Fibroblast of the aortic adventitia (primary cell): ENCODE measurements around the gene DDX49. TPM values are rescaled to one million over a fixed set of nuclear protein-coding genes. Genes with fewer than 3 reads are reported as not detected.

Experiments
- DNase-seq: peaks from one replicate; pipeline ENCODE4 v3.0.0-alpha.2; 2010; ENCODE audit warnings: low read depth
- H3K4me3 ChIP-seq: 2 replicates; pipeline ENCODE4 v1.5.1; 2011; ENCODE audit warnings: low read depth, mild to moderate bottlenecking, control low read depth, low read length, moderate library complexity
- CTCF ChIP-seq: IDR thresholded peaks from 2 replicates; pipeline ENCODE4 v1.5.1; 2011; ENCODE audit warnings: mild to moderate bottlenecking, low read length, control low read depth, inconsistent platforms; ENCODE audit not compliant: insufficient read depth
- total RNA-seq: library from RNA; depleted of rRNA; stranded (reverse); fragments of >200 nt; gene quantifications from 2 replicates; pipeline ENCODE4 v1.2.3, GENCODE V29; 2012; ENCODE audit warnings: low replicate concordance

The DDX49 gene
- total RNA-seq, 1 donor: 42.1 TPM

GRCh38 chr19:18966307-18966706 lies 46.8 kb downstream of the DDX49 start:
- no peak overlapping the region for H3K4me3 ChIP-seq
- TF ChIP-seq CTCF: no peak

GRCh38 chr19:18967358-18968146 lies 48.0 kb downstream of the DDX49 start:
- no peak for TF ChIP-seq CTCF
- DNase-seq: peak; percentile 49
- no peak overlapping the region for H3K4me3 ChIP-seq

More at GRCh38 chr19:18966307-18966706, 46.8 kb downstream of the DDX49 start:
- DNase-seq: no peak

GRCh38 chr19:18969931-18970659 lies 50.6 kb downstream of the DDX49 start:
- no peak for DNase-seq
- H3K4me3 ChIP-seq: no peak overlapping the region
- TF ChIP-seq CTCF: no peak

- peak; percentile 87 for DNase-seq
- no peak for TF ChIP-seq CTCF
- no peak overlapping the region for H3K4me3 ChIP-seq
Measured at GRCh38 chr19:18972301-18972811, 52.8 kb downstream of the DDX49 start.

- TF ChIP-seq CTCF: no peak
- DNase-seq: peak; percentile 36
- H3K4me3 ChIP-seq: no peak overlapping the region
Measured at GRCh38 chr19:18972851-18973250, 53.3 kb downstream of the DDX49 start.

- no peak overlapping the region for H3K4me3 ChIP-seq
- no peak for TF ChIP-seq CTCF
- no peak for DNase-seq
Measured at GRCh38 chr19:18975011-18975410, 55.5 kb downstream of the DDX49 start.
